ENCODE data around the gene SLC25A12. TPM values are rescaled to one million over a fixed set of nuclear protein-coding genes. Genes with fewer than 3 reads are reported as not detected.

Gene SLC25A12
- polyA plus RNA-seq, 3 donors, result 6.5 to 8.8 (median 7.0) TPM

GRCh38 chr2:171791361-171791760 is 102.7 kb downstream of the SLC25A12 start:
- Histone ChIP-seq H3K27ac (ENCODE audit: low read depth in 1 of 2, low read length in 2 of 2) (no peak overlapping the region), H3K9me3 (replicated peaks in 1 of 2; ENCODE audit: control insufficient read depth in 1 of 2, insufficient read depth in 1 of 2, low read length in 2 of 2) (no peaks in the 10 kb centered on the region), H2AFZ (ENCODE audit: insufficient read depth, low read depth, low read length, poor library complexity, severe bottlenecking) (no peak overlapping the region), H3K36me3 (replicated peaks in 1 of 2; ENCODE audit: control insufficient read depth in 1 of 2, insufficient read depth in 2 of 2, low read length in 2 of 2) (peaks cover 36 to 68% of the 10 kb centered on the region in 2 donors), H4K20me1 (ENCODE audit: insufficient read depth, low read length) (no peaks in the 10 kb centered on the region), H3K27me3 (ENCODE audit: control insufficient read depth in 2 of 2, insufficient read depth in 2 of 2, low read length in 2 of 2) (no peaks in the 10 kb centered on the region), H3K4me2 (replicated peaks; ENCODE audit: extremely low read depth, low read length, poor library complexity, severe bottlenecking) (no peak overlapping the region), H3K4me1 (ENCODE audit: control insufficient read depth in 1 of 2, insufficient read depth in 2 of 2, low read length in 2 of 2) (peaks cover 0 to 5% of the 10 kb centered on the region in 2 donors), H3K4me3 (replicated peaks in 1 of 3; ENCODE audit: low read depth in 2 of 3, low read length in 3 of 3) (no peak overlapping the region), H3K79me2 (ENCODE audit: insufficient read depth, low read length) (no peaks in the 10 kb centered on the region), H3K9ac (ENCODE audit: insufficient read depth, low read length, poor library complexity, severe bottlenecking) (no peak overlapping the region)
- H3K4me1 Mint-ChIP-seq, result peaks cover 13% of the 10 kb centered on the region
- H3K9me3 Mint-ChIP-seq, result no peaks in the 10 kb centered on the region
- peaks cover 69% of the 10 kb centered on the region in 2 donors for H3K36me3 Mint-ChIP-seq
- H3K27me3 Mint-ChIP-seq (ENCODE audit: low read depth in 3 of 3), result no peaks in the 10 kb centered on the region
- intact Hi-C loops (cut with micrococcal nuclease), result no loop called here
- TF ChIP-seq CTCF (IDR thresholded peaks at IDR 0.05), result no peak
- H3K4me3 Mint-ChIP-seq, result no peak overlapping the region
- H3K27ac Mint-ChIP-seq, result peak overlapping the region in 1 of 7 donors; percentile 22
- WGBS (ENCODE audit: insufficient coverage), result 81% methylated on average over 2 of the region's 4 CpGs
- no peak for DNase-seq

GRCh38 chr2:171789956-171790355 is 104.1 kb downstream of the SLC25A12 start:
- WGBS (ENCODE audit: insufficient coverage), result 97% methylated on average over 4 of the region's 6 CpGs
- Mint-ChIP-seq H3K9me3 (no peaks in the 10 kb centered on the region), H3K27ac (no peak overlapping the region), H3K36me3 (peaks cover 75 to 78% of the 10 kb centered on the region in 2 donors), H3K4me1 (peaks cover 11% of the 10 kb centered on the region), H3K27me3 (ENCODE audit: low read depth in 3 of 3) (no peaks in the 10 kb centered on the region), H3K4me3 (no peak overlapping the region)
- no peak overlapping the region for H3K27ac ChIP-seq (ENCODE audit: low read depth in 1 of 2, low read length in 2 of 2)
- H3K27me3 ChIP-seq (ENCODE audit: control insufficient read depth in 2 of 2, insufficient read depth in 2 of 2, low read length in 2 of 2), result no peaks in the 10 kb centered on the region
- no peaks in the 10 kb centered on the region for H3K9me3 ChIP-seq (replicated peaks in 1 of 2; ENCODE audit: control insufficient read depth in 1 of 2, insufficient read depth in 1 of 2, low read length in 2 of 2)
- H3K79me2 ChIP-seq (ENCODE audit: insufficient read depth, low read length), result no peaks in the 10 kb centered on the region
- no peak overlapping the region for H3K9ac ChIP-seq (ENCODE audit: insufficient read depth, low read length, poor library complexity, severe bottlenecking)
- H3K4me3 ChIP-seq (replicated peaks in 1 of 3; ENCODE audit: low read depth in 2 of 3, low read length in 3 of 3), result no peak overlapping the region
- no peak for TF ChIP-seq CTCF (IDR thresholded peaks at IDR 0.05)
- H4K20me1 ChIP-seq (ENCODE audit: insufficient read depth, low read length), result no peaks in the 10 kb centered on the region
- H3K36me3 ChIP-seq (replicated peaks in 1 of 2; ENCODE audit: control insufficient read depth in 1 of 2, insufficient read depth in 2 of 2, low read length in 2 of 2), result peaks cover 46 to 80% of the 10 kb centered on the region in 2 donors
- no peak for DNase-seq
- intact Hi-C loops (cut with micrococcal nuclease), result no loop called here
- no peak overlapping the region for H3K4me2 ChIP-seq (replicated peaks; ENCODE audit: extremely low read depth, low read length, poor library complexity, severe bottlenecking)
- H3K4me1 ChIP-seq (ENCODE audit: control insufficient read depth in 1 of 2, insufficient read depth in 2 of 2, low read length in 2 of 2), result peaks cover 0 to 5% of the 10 kb centered on the region in 2 donors
- no peak overlapping the region for H2AFZ ChIP-seq (ENCODE audit: insufficient read depth, low read depth, low read length, poor library complexity, severe bottlenecking)

All from CD14-positive monocyte (primary cell).